GM23338 (cell line): Measurements from ENCODE around the gene SNAPC1. TPM values are rescaled to one million over a fixed set of nuclear protein-coding genes. Genes with fewer than 3 reads are reported as not detected.

ENCODE experiments used
- ATAC-seq: fragments of 200-7000 bp; cut with Tn5 transposase; 3 replicates; pipeline ENCODE4 v1.9.1; 2020
- DNase-seq: peaks from one replicate; pipeline ENCODE4 v3.0.0-alpha.2; 2015; ENCODE audit warnings: low spot score
- H2AFZ ChIP-seq: fragments of 200-600 bp; sonication (generic); 2 replicates; pipeline ENCODE4 v1.8.0; 2016; ENCODE audit warnings: antibody characterized with exemption, mild to moderate bottlenecking, moderate library complexity
- H3F3A ChIP-seq: fragments of 200-600 bp; sonication (generic); replicated peaks from 2 replicates; pipeline ENCODE4 v1.8.0; 2017; ENCODE audit warnings: antibody characterized with exemption, mixed run types, low read depth
- H3K27ac ChIP-seq: fragments of 200-600 bp; sonication (generic); 2 replicates; pipeline ENCODE4 v1.6.1; 2016; ENCODE audit warnings: low read depth
- H3K27me3 ChIP-seq: fragments of 200-600 bp; sonication (generic); 2 replicates; pipeline ENCODE4 v1.8.0; 2016; ENCODE audit warnings: mild to moderate bottlenecking, mixed run types, moderate library complexity; ENCODE audit not compliant: insufficient read depth
- H3K36me3 ChIP-seq: fragments of 200-600 bp; sonication (generic); 2 replicates; pipeline ENCODE4 v1.8.0; 2016; ENCODE audit warnings: mild to moderate bottlenecking; ENCODE audit not compliant: insufficient read depth
- H3K4me1 ChIP-seq: fragments of 200-600 bp; sonication (generic); 2 replicates; pipeline ENCODE4 v1.8.0; 2016; ENCODE audit warnings: mild to moderate bottlenecking, moderate library complexity; ENCODE audit not compliant: insufficient read depth
- H3K4me2 ChIP-seq: fragments of 200-600 bp; sonication (generic); 2 replicates; pipeline ENCODE4 v1.7.1; 2017; ENCODE audit warnings: mixed run types
- H3K4me3 ChIP-seq: fragments of 200-600 bp; sonication (generic); 2 replicates; pipeline ENCODE4 v1.6.1; 2016; ENCODE audit warnings: mixed run types
- H3K79me2 ChIP-seq: fragments of 200-600 bp; sonication (generic); replicated peaks from 2 replicates; pipeline ENCODE4 v1.8.0; 2017; ENCODE audit warnings: mild to moderate bottlenecking; ENCODE audit not compliant: insufficient read depth
- H3K9me2 ChIP-seq: fragments of 200-600 bp; sonication (generic); 2 replicates; pipeline ENCODE4 v1.8.0; 2017; ENCODE audit not compliant: insufficient read depth
- H4K20me1 ChIP-seq: fragments of 200-600 bp; sonication (generic); replicated peaks from 2 replicates; pipeline ENCODE4 v1.8.0; 2017; ENCODE audit warnings: mild to moderate bottlenecking; ENCODE audit not compliant: insufficient read depth
- H3K27ac Mint-ChIP-seq: 2 replicates; pipeline ENCODE4 v1.8.0; 2020; ENCODE audit warnings: inconsistent platforms, mild to moderate bottlenecking, moderate library complexity, mixed read lengths
- H3K27me3 Mint-ChIP-seq: 3 replicates; pipeline ENCODE4 v1.8.0; 2022; ENCODE audit warnings: low read depth, mild to moderate bottlenecking, moderate library complexity, mixed read lengths, inconsistent platforms; ENCODE audit not compliant: insufficient read depth, poor library complexity
- H3K36me3 Mint-ChIP-seq: 3 replicates; pipeline ENCODE4 v1.8.0; 2021; ENCODE audit warnings: low read depth, mild to moderate bottlenecking, inconsistent platforms, moderate library complexity, mixed read lengths
- H3K4me1 Mint-ChIP-seq: 3 replicates; pipeline ENCODE4 v1.8.0; 2020; ENCODE audit warnings: mild to moderate bottlenecking, inconsistent platforms, mixed read lengths
- H3K4me3 Mint-ChIP-seq: 3 replicates; pipeline ENCODE4 v1.8.0; 2021; ENCODE audit warnings: moderate library complexity, mild to moderate bottlenecking, inconsistent platforms, mixed read lengths
- H3K9me3 Mint-ChIP-seq: 3 replicates; pipeline ENCODE4 v1.8.0; 2020; ENCODE audit warnings: moderate library complexity, mild to moderate bottlenecking, inconsistent platforms, mixed read lengths
- CTCF ChIP-seq, 2 experiments: fragments of 200-600 bp in 1 of 2; sonication (generic) in 1 of 2; conservative IDR thresholded peaks; 2 replicates each; pipeline versions ENCODE4 v1.5.1 to v1.6.1; 2016 to 2017; ENCODE audit warnings: antibody characterized with exemption in 2 of 2, low read depth in 2 of 2, mild to moderate bottlenecking in 2 of 2, moderate library complexity in 1 of 2
- ETS1 ChIP-seq: IDR thresholded peaks from 2 replicates; pipeline ENCODE4 v1.6.1; 2016; ENCODE audit warnings: antibody characterized with exemption
- EZH2 ChIP-seq: fragments of 200-600 bp; sonication (generic); IDR thresholded peaks from one replicate; pipeline ENCODE4 v1.8.0; 2017; ENCODE audit warnings: antibody characterized with exemption, mild to moderate bottlenecking, low read depth; ENCODE audit not compliant: unreplicated experiment
- EZH2phosphoT487 ChIP-seq: fragments of 200-600 bp; sonication (generic); IDR thresholded peaks from one replicate; pipeline ENCODE4 v1.8.1; 2018; ENCODE audit warnings: antibody characterized with exemption; ENCODE audit not compliant: unreplicated experiment
- JUNB ChIP-seq: IDR thresholded peaks from one replicate; pipeline ENCODE4 v1.6.1; 2016; ENCODE audit warnings: antibody characterized with exemption; ENCODE audit not compliant: unreplicated experiment
- POLR2AphosphoS5 ChIP-seq: IDR thresholded peaks from 2 replicates; pipeline ENCODE4 v1.6.1; 2016; ENCODE audit warnings: antibody characterized with exemption, low read depth
- REST ChIP-seq: IDR thresholded peaks from one replicate; pipeline ENCODE4 v1.6.1; 2018; ENCODE audit warnings: antibody characterized with exemption; ENCODE audit not compliant: unreplicated experiment
- STAT1 ChIP-seq: IDR thresholded peaks from one replicate; pipeline ENCODE4 v1.6.1; 2016; ENCODE audit warnings: antibody characterized with exemption; ENCODE audit not compliant: unreplicated experiment
- ZNF114 ChIP-seq: fragments of 250-450 bp; sonication (Bioruptor Pico); IDR thresholded peaks from 2 replicates; pipeline ENCODE4 v1.5.0; 2020; ENCODE audit warnings: mild to moderate bottlenecking, moderate library complexity
- ZNF331 ChIP-seq: fragments of 250-450 bp; sonication (Bioruptor Pico); IDR thresholded peaks from 2 replicates; pipeline ENCODE4 v1.5.0; 2020; ENCODE audit warnings: low read depth, mild to moderate bottlenecking, moderate library complexity
- polyA plus RNA-seq: library from polyadenylated mRNA; unstranded; fragments of >200 nt; fragmentation: Nextera tagmentation; extraction: Ambion mirVana; gene quantifications from 2 replicates; pipeline ENCODE4 v1.2.1, GENCODE V29; 2016
- total RNA-seq: library from RNA; depleted of rRNA; stranded (reverse); fragments of >200 nt; shearing (Covaris generic); gene quantifications from 2 replicates; pipeline ENCODE4 v1.2.3, GENCODE V29; 2014

The SNAPC1 gene
- total and polyA plus RNA-seq, 2 experiments from 2014 or later = 14.8 to 33.4 TPM

- H3K4me3 Mint-ChIP-seq = no peak overlapping the region
- H4K20me1 ChIP-seq = no peaks in the 10 kb centered on the region
- H3K36me3 ChIP-seq = peaks cover 46% of the 10 kb centered on the region
- no peaks in the 10 kb centered on the region for H3K27me3 ChIP-seq
- H3K4me3 ChIP-seq = no peak overlapping the region
- no peak overlapping the region for H3K27ac ChIP-seq
- peaks cover 68% of the 10 kb centered on the region for H3K36me3 Mint-ChIP-seq
- DNase-seq (no peak), ATAC-seq (no peak)
- no peak overlapping the region for H3K27ac Mint-ChIP-seq
- H3K9me2 ChIP-seq = no peaks in the 10 kb centered on the region
- no peaks in the 10 kb centered on the region for H3K27me3 Mint-ChIP-seq
- no peaks in the 10 kb centered on the region for H3K4me1 ChIP-seq
- H3K79me2 ChIP-seq = no peaks in the 10 kb centered on the region
- H3K4me1 Mint-ChIP-seq = no peaks in the 10 kb centered on the region
- no peaks in the 10 kb centered on the region for H3K9me3 Mint-ChIP-seq
- no peak overlapping the region for H3K4me2 ChIP-seq
- H2AFZ ChIP-seq = no peak overlapping the region
- no peak for TF ChIP-seq REST
- no peak for TF ChIP-seq ZNF114 (CRISPR knock-in tag)
- no peak for TF ChIP-seq EZH2phosphoT487
- no peak for TF ChIP-seq STAT1
- no peak for TF ChIP-seq ZNF331 (CRISPR knock-in tag)
- TF ChIP-seq CTCF (conservative IDR thresholded peaks at IDR 0.05; ENCODE audit: low read depth in 2 of 2) = no peak
- no peak for TF ChIP-seq EZH2
- no peak for TF ChIP-seq JUNB
- no peaks in the 10 kb centered on the region for H3F3A ChIP-seq
These were observed 17.9 kb downstream of the SNAPC1 start for GRCh38 chr14:61780125-61780524.

- H3K4me3 ChIP-seq = no peak overlapping the region
- peaks cover 23% of the 10 kb centered on the region for H3K36me3 Mint-ChIP-seq
- peaks cover 12% of the 10 kb centered on the region for H3K4me1 ChIP-seq
- ATAC-seq = no peak
- no peaks in the 10 kb centered on the region for H4K20me1 ChIP-seq
- no peak overlapping the region for H3K4me2 ChIP-seq
- H3K9me2 ChIP-seq = no peaks in the 10 kb centered on the region
- no peaks in the 10 kb centered on the region for H3F3A ChIP-seq
- H3K4me3 Mint-ChIP-seq = no peak overlapping the region
- no peak overlapping the region for H2AFZ ChIP-seq
- H3K27ac ChIP-seq = no peak overlapping the region
- H3K79me2 ChIP-seq = no peaks in the 10 kb centered on the region
- peaks cover 15% of the 10 kb centered on the region for H3K4me1 Mint-ChIP-seq
- no peaks in the 10 kb centered on the region for H3K27me3 ChIP-seq
- DNase-seq = no peak
- H3K9me3 Mint-ChIP-seq = no peaks in the 10 kb centered on the region; the same call in 2 of the 3 replicates
- H3K27me3 Mint-ChIP-seq = no peaks in the 10 kb centered on the region
- H3K36me3 ChIP-seq = peaks cover 14% of the 10 kb centered on the region; the same call in 1 of the 2 replicates
- no peak overlapping the region for H3K27ac Mint-ChIP-seq
- TF ChIP-seq REST (no peak), POLR2AphosphoS5 (no peak), ETS1 (no peak), EZH2 (no peak), STAT1 (no peak)
These were observed 35.1 kb downstream of the SNAPC1 start for GRCh38 chr14:61797309-61797708.
